ENCODE data around the gene FAM120C.

Gene FAM120C

DNA sequence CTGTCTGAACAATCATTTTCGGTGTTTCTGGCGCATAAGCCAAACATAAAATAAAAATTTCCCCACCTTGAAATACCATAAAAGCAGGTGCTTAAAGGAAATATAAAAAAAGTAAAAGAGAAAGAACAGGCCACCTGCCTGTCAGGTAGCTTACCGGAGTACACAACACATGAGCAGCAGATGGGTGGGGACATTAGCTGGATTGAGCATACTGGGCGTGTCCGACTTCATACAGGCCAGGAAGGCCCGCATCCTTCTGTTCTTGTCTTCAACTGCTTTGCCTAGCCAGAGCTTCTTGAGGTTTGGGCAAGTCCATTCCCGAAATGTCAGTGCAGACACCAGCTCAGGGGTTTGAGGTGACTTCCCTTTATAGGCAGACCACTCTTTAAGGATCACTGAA lies 66.7 kb downstream of the FAM120C start:
- Histone ChIP-seq H3K4me3 (ENCODE audit: low read depth, low read length) (no peak overlapping the region), H3K9me3 (ENCODE audit: control insufficient read depth, insufficient read depth, low read length) (no peaks in the 10 kb centered on the region), H3K9ac (ENCODE audit: low read depth, low read length) (no peak overlapping the region), H3K36me3 (ENCODE audit: control insufficient read depth, insufficient read depth, low read length) (no peaks in the 10 kb centered on the region), H3K4me1 (ENCODE audit: control insufficient read depth, insufficient read depth, low read length) (no peaks in the 10 kb centered on the region), H3K27me3 (ENCODE audit: control insufficient read depth, insufficient read depth, low read length) (no peaks in the 10 kb centered on the region)

DNA sequence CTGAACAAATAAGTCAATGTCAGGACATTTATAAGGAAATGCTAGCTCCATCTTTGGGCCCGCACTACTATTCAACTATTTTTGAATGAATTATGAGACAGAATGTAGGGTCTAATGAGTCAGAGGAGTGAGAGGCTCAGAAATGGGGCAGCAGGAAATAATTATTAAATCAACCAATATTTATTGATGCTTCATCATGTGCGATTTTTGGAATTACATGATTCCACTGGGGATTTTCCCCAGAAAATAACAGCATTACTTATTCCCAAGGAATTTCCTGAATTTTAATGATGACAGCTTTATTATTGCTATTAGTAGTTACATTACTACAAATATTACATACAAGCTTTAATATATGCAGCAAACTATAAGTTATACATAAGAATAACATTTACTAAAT lies 89.5 kb downstream of the FAM120C start:
- Histone ChIP-seq H3K4me1 (ENCODE audit: control insufficient read depth, insufficient read depth, low read length) (no peaks in the 10 kb centered on the region), H3K4me3 (ENCODE audit: low read depth, low read length) (no peak overlapping the region), H3K9me3 (ENCODE audit: control insufficient read depth, insufficient read depth, low read length) (no peaks in the 10 kb centered on the region), H3K27me3 (ENCODE audit: control insufficient read depth, insufficient read depth, low read length) (no peaks in the 10 kb centered on the region), H3K9ac (ENCODE audit: low read depth, low read length) (no peak overlapping the region), H3K36me3 (ENCODE audit: control insufficient read depth, insufficient read depth, low read length) (no peaks in the 10 kb centered on the region)

DNA sequence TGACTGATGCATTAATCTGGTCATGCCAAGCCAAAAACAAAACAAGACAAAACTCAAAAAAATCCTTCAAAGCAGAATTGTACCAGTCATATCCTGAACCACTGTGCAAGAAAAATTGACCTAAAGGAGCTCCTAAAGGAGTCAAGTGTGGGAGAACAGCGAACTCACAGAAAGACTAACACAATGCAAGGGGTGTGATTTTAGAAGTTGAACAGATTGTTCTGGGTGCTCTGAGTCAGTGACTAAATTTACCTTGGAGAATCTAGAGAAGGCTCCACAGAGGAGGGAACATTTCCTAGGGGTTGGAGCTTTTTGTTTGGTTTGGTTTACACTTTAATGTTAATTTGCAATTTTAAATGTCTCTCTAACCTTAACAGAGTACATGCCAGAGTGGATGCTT lies 89.9 kb downstream of the FAM120C start:
- Histone ChIP-seq H3K9ac (ENCODE audit: low read depth, low read length) (no peak overlapping the region), H3K36me3 (ENCODE audit: control insufficient read depth, insufficient read depth, low read length) (no peaks in the 10 kb centered on the region), H3K27me3 (ENCODE audit: control insufficient read depth, insufficient read depth, low read length) (no peaks in the 10 kb centered on the region), H3K4me1 (ENCODE audit: control insufficient read depth, insufficient read depth, low read length) (no peaks in the 10 kb centered on the region), H3K9me3 (ENCODE audit: control insufficient read depth, insufficient read depth, low read length) (no peaks in the 10 kb centered on the region), H3K4me3 (ENCODE audit: low read depth, low read length) (no peak overlapping the region)

DNA sequence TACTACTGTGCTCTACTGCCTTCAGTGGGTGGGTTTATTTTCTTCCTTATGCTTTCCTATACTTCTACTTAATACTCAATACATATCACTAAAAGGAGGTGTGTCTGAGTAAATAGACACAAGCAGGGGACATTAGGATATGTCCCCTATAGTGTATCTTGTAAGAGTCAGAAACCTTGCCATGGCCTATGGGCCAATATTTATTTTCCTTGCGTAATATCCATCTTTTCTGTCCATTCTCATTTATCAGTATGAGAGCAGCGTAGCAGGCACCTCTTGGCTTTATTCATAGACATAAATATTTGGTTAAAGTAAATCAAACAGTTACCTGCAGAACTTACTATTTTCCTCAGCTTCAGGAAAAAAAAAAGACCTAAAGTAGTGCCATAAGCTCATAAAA lies 92.2 kb downstream of the FAM120C start:
- Histone ChIP-seq H3K4me1 (ENCODE audit: control insufficient read depth, insufficient read depth, low read length) (no peaks in the 10 kb centered on the region), H3K36me3 (ENCODE audit: control insufficient read depth, insufficient read depth, low read length) (no peaks in the 10 kb centered on the region), H3K27me3 (ENCODE audit: control insufficient read depth, insufficient read depth, low read length) (no peaks in the 10 kb centered on the region), H3K9me3 (ENCODE audit: control insufficient read depth, insufficient read depth, low read length) (no peaks in the 10 kb centered on the region), H3K9ac (ENCODE audit: low read depth, low read length) (no peak overlapping the region), H3K4me3 (ENCODE audit: low read depth, low read length) (no peak overlapping the region)

DNA sequence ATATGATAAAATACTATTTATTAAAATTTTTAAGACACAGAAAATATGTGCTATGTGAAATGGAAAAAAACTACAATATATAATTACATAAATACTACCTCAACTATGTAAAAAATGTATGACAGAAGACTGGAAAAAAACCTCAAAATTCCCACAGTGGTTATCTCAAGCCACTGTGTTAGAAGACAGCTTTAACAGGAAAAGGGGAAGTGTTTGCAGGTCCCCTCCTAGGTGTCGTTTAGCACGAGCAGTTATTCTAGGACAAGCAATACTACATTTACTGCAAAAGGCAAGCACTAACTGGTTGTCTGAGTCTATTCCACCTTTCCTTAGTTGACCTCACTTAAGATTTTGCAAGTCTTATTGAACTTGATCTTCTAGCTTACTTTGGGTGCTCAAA lies 93.9 kb downstream of the FAM120C start:
- Histone ChIP-seq H3K9ac (ENCODE audit: low read depth, low read length) (no peak overlapping the region), H3K4me1 (ENCODE audit: control insufficient read depth, insufficient read depth, low read length) (no peaks in the 10 kb centered on the region), H3K9me3 (ENCODE audit: control insufficient read depth, insufficient read depth, low read length) (no peaks in the 10 kb centered on the region), H3K27me3 (ENCODE audit: control insufficient read depth, insufficient read depth, low read length) (no peaks in the 10 kb centered on the region), H3K36me3 (ENCODE audit: control insufficient read depth, insufficient read depth, low read length) (no peaks in the 10 kb centered on the region), H3K4me3 (ENCODE audit: low read depth, low read length) (no peak overlapping the region)

DNA sequence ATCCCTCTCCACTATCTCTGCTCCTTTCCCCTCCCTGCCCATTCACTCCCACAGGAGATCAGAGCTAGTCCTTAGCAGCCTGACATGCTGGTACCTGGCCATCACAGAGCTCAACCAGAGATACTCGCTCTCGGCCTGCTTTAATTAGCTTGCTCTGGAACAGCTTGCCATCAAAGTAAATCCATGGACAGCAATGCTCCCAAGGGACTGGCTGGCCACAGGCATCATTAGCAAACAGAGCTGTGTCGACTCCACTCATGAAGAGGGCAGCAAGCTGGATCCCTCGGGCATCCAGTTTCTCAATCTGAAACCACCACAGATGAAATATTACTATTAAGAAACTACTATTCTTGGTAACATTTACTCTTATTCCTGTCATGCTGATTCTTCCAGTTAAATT lies 95.4 kb downstream of the FAM120C start:
- H3K4me3 ChIP-seq (ENCODE audit: low read depth, low read length): no peak overlapping the region
- no peak overlapping the region for H3K9ac ChIP-seq (ENCODE audit: low read depth, low read length)
- H3K4me1 ChIP-seq (ENCODE audit: control insufficient read depth, insufficient read depth, low read length): no peaks in the 10 kb centered on the region
- no peaks in the 10 kb centered on the region for H3K9me3 ChIP-seq (ENCODE audit: control insufficient read depth, insufficient read depth, low read length)
- no peaks in the 10 kb centered on the region for H3K36me3 ChIP-seq (ENCODE audit: control insufficient read depth, insufficient read depth, low read length)
- H3K27me3 ChIP-seq (ENCODE audit: control insufficient read depth, insufficient read depth, low read length): no peaks in the 10 kb centered on the region

DNA sequence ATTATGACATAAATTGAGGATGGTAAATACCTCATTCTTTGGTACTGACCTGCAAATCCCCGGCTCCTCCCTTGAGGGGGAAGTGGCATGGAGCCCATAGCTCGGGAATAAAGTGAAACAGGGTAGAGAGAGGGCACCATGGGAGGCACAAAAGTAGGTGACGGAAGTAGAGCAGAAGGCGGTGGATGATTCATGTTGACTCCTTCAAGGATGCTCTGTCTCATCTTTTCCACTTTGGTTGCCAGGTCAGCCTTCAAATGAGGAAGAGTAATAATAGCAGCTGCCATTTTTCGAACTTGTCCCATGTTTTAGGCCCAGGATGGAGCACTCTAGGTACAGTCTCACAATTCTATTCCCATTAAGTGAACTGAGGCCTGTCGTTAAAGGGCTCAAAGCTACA lies 97.4 kb downstream of the FAM120C start:
- Histone ChIP-seq H3K27me3 (ENCODE audit: control insufficient read depth, insufficient read depth, low read length) (no peaks in the 10 kb centered on the region), H3K9ac (ENCODE audit: low read depth, low read length) (no peak overlapping the region), H3K4me1 (ENCODE audit: control insufficient read depth, insufficient read depth, low read length) (no peaks in the 10 kb centered on the region), H3K4me3 (ENCODE audit: low read depth, low read length) (no peak overlapping the region), H3K9me3 (ENCODE audit: control insufficient read depth, insufficient read depth, low read length) (no peaks in the 10 kb centered on the region), H3K36me3 (ENCODE audit: control insufficient read depth, insufficient read depth, low read length) (no peaks in the 10 kb centered on the region)

DNA sequence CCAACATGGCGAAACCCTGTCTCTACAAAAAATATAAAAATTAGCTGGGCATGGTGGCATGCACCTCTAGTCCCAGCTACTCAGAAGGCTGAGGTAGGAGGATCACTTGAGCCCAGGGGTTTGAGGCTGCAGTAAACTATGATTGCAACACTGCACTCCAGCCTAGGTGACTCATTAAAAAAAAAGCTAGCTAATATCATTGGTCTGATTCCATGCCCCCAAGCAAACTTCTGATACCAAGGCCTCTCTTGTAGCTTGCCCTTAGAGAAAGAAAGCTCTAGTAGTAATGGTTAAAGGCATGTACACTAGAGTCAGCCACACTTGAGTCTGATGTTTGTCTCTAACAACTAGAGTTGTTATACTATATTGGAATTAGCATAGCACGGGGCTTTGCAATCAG lies 106.2 kb downstream of the FAM120C start:
- H3K4me3 ChIP-seq (ENCODE audit: low read depth, low read length): no peak overlapping the region
- H3K9me3 ChIP-seq (ENCODE audit: control insufficient read depth, insufficient read depth, low read length): no peaks in the 10 kb centered on the region
- H3K4me1 ChIP-seq (ENCODE audit: control insufficient read depth, insufficient read depth, low read length): no peaks in the 10 kb centered on the region
- no peaks in the 10 kb centered on the region for H3K27me3 ChIP-seq (ENCODE audit: control insufficient read depth, insufficient read depth, low read length)
- H3K9ac ChIP-seq (ENCODE audit: low read depth, low read length): no peak overlapping the region
- no peaks in the 10 kb centered on the region for H3K36me3 ChIP-seq (ENCODE audit: control insufficient read depth, insufficient read depth, low read length)

DNA sequence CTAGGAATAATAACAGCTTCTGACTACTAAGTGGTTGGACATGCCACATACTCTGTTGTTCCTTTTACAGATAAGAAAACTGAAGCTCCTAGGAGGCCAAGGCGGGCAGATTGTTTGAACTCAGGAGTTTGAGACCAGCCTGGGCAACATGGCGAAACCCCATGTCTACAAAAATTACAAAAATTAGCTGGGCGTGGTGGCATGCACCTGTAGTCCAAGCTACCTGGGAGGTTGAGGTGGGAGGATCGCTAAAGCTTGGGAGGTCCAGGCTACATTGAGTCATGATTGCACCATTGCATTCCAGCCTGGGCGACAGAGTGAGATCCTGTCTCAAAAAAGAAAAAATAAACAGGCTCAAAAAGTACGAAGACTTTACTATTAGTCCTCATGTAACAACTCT lies 108.2 kb downstream of the FAM120C start:
- no peaks in the 10 kb centered on the region for H3K27me3 ChIP-seq (ENCODE audit: control insufficient read depth, insufficient read depth, low read length)
- H3K4me1 ChIP-seq (ENCODE audit: control insufficient read depth, insufficient read depth, low read length): no peaks in the 10 kb centered on the region

DNA sequence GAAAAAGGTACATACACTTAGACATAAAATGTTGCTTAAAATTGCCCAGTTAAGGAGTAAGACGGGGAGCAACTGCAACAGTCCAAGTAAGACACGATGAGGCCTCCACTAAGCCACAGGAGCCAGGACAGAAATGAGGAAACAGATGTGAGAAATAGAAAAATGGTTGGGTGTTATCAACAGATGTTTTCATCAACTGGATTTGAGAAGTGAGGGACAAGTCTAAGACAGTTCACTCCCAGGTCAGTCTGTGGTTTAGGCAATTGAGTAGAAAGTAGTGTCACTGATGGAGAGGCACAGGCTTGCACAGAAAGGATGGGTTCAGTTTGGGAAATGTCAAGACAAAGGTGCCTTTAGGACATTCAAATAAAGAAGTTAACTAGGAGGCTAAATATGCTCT lies 115.3 kb downstream of the FAM120C start:
- no peaks in the 10 kb centered on the region for H3K36me3 ChIP-seq (ENCODE audit: control insufficient read depth, insufficient read depth, low read length)
- H3K9me3 ChIP-seq (ENCODE audit: control insufficient read depth, insufficient read depth, low read length): no peaks in the 10 kb centered on the region
- no peaks in the 10 kb centered on the region for H3K4me1 ChIP-seq (ENCODE audit: control insufficient read depth, insufficient read depth, low read length)
- H3K4me3 ChIP-seq (ENCODE audit: low read depth, low read length): no peak overlapping the region
- H3K9ac ChIP-seq (ENCODE audit: low read depth, low read length): no peak overlapping the region
- no peaks in the 10 kb centered on the region for H3K27me3 ChIP-seq (ENCODE audit: control insufficient read depth, insufficient read depth, low read length)

More for the DNA sequence above, 108.2 kb downstream of the FAM120C start:
- Histone ChIP-seq H3K36me3 (ENCODE audit: control insufficient read depth, insufficient read depth, low read length) (no peaks in the 10 kb centered on the region), H3K4me3 (ENCODE audit: low read depth, low read length) (no peak overlapping the region), H3K9ac (ENCODE audit: low read depth, low read length) (no peak overlapping the region), H3K9me3 (ENCODE audit: control insufficient read depth, insufficient read depth, low read length) (no peaks in the 10 kb centered on the region)

DNA sequence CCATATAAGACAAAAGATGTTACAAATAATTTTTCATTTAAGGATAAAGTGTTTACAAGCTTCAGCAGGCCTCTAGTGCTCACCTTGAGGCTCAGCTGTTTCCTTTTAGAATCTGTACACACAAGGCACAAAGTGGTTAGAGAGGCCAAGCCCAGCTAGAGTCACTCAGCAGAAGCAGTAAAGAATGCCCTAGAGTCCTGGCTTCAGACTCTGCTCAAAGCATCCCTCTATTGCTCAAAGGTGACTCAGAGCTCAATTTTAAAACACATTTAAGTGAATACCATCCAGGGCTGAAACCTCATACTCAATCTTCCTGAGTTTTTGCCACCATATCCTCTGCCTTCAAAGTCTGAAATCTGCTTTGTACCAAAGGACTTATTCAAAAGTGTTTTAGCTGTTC lies 116.2 kb downstream of the FAM120C start:
- Histone ChIP-seq H3K4me3 (ENCODE audit: low read depth, low read length) (no peak overlapping the region), H3K4me1 (ENCODE audit: control insufficient read depth, insufficient read depth, low read length) (no peaks in the 10 kb centered on the region), H3K9ac (ENCODE audit: low read depth, low read length) (no peak overlapping the region), H3K9me3 (ENCODE audit: control insufficient read depth, insufficient read depth, low read length) (no peaks in the 10 kb centered on the region), H3K36me3 (ENCODE audit: control insufficient read depth, insufficient read depth, low read length) (no peaks in the 10 kb centered on the region), H3K27me3 (ENCODE audit: control insufficient read depth, insufficient read depth, low read length) (no peaks in the 10 kb centered on the region)

DNA sequence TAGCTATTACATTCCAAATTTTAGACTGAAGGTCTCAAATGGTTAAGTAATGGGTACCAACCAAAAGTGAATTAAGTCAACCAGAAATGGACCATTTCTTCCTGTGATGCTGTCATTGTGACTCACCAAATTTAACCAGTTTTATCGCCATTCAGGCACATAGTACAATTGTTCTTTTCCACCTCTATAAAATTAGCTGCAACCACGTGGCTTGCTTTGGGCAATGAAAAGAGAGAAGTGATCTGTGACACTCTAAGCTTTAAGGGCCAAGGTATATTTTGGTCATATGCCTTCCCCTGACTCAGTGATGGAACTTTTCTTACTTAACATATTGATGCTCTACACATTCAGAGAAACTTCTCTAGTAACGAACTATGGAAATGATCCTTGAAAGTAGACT lies 118.5 kb downstream of the FAM120C start:
- no peaks in the 10 kb centered on the region for H3K4me1 ChIP-seq (ENCODE audit: control insufficient read depth, insufficient read depth, low read length)
- no peak overlapping the region for H3K4me3 ChIP-seq (ENCODE audit: low read depth, low read length)
- H3K27me3 ChIP-seq (ENCODE audit: control insufficient read depth, insufficient read depth, low read length): no peaks in the 10 kb centered on the region
- peaks cover 5% of the 10 kb centered on the region for H3K9me3 ChIP-seq (ENCODE audit: control insufficient read depth, insufficient read depth, low read length)
- no peak overlapping the region for H3K9ac ChIP-seq (ENCODE audit: low read depth, low read length)
- no peaks in the 10 kb centered on the region for H3K36me3 ChIP-seq (ENCODE audit: control insufficient read depth, insufficient read depth, low read length)

DNA sequence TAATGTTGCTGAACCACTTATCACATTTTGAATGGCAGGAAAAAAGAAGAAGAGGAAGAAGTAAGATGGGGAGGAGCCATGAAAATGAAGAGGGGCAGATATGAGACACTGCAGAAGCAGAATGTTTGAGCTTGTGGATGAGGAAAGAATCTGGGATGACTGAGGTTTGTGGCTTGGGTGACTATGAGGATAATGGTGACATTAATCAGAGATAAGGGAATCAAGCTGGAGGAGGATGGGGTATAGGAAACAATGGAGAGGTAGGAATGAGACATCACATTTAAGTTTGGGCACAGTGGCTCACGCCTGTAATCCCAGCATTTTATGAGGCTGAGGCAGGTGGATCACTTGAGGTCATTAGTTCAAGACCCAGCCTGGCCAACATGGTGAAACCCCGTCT lies 119.7 kb downstream of the FAM120C start:
- Histone ChIP-seq H3K9ac (ENCODE audit: low read depth, low read length) (no peak overlapping the region), H3K9me3 (ENCODE audit: control insufficient read depth, insufficient read depth, low read length) (peaks cover 5% of the 10 kb centered on the region), H3K36me3 (ENCODE audit: control insufficient read depth, insufficient read depth, low read length) (no peaks in the 10 kb centered on the region), H3K4me3 (ENCODE audit: low read depth, low read length) (no peak overlapping the region), H3K4me1 (ENCODE audit: control insufficient read depth, insufficient read depth, low read length) (no peaks in the 10 kb centered on the region), H3K27me3 (ENCODE audit: control insufficient read depth, insufficient read depth, low read length) (no peaks in the 10 kb centered on the region)

All from iPS-15b (cell line).